HG02938 (cell line): ENCODE results near the gene NLRP8.
"Not testable (repeated sequence)": the region's sequence is repeated elsewhere in the genome, so short reads cannot be mapped to it uniquely, and the experiment has no call there.

Experiments
- ATAC-seq: cut with Tn5 transposase; IDR thresholded peaks from one replicate; pipeline ENCODE4 v1.9.1; 2021; ENCODE audit warnings: mild to moderate bottlenecking, moderate library complexity; ENCODE audit not compliant: unreplicated experiment

NLRP8 gene

DNA sequence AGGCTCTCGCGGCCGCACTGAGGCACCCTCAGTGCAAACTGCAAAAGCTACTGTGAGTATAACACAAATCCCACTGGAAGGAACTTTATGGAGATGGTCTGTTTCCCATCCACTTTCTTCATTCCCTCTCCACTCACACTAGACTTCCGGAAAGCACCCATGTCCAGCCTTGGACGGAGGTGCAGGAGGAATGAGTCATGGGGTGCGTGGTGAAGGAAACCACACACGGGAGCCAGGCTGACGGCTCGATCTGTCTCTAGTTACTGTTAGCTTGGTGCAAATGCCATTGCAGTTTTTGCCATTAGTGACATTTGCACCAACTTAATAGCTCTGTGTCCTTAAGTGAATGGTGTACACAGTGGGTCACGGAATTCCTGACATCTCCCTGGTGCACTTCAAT lies 14.6 kb downstream of the NLRP8 start:
- no peak for ATAC-seq

DNA sequence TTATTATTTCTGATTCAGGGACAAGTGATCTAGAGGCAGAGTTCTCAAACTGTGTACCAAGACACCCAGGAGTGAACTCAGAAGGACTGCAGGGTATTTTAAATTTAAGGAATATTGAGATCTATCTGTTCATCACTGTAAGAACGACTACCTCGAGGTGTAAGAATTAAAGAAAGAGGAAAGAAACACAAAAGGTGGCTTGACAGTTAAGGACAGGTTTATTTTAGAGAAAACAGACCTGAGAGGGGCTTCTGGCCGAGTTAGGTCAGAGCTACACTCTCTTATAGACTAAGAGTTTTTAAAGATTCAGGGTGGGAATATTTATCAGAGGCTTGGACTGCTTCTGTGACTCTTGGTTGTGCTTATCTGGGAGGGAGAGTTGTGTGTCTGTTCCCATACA lies 26.4 kb downstream of the NLRP8 start:
- no peak for ATAC-seq

DNA sequence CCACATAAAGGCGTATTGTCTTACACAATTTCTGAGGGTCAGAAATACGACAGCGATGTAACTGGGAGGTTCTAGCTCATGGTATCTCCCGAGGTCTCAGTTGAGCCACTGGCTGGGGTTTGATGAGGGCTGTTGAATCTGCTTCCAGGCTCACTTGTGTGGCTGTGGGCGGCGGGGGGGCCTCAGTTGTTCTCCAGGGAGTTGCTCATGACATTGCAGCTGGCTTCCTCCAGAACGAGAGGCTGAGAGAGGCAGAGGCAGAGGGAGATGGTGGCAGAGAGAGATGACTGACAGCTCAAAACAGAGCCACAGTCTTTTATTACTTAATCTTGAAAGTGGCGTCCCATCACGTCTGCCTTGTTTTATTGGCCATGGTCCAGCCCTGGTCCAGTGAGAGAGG lies 32.8 kb downstream of the NLRP8 start:
- no peak for ATAC-seq

DNA sequence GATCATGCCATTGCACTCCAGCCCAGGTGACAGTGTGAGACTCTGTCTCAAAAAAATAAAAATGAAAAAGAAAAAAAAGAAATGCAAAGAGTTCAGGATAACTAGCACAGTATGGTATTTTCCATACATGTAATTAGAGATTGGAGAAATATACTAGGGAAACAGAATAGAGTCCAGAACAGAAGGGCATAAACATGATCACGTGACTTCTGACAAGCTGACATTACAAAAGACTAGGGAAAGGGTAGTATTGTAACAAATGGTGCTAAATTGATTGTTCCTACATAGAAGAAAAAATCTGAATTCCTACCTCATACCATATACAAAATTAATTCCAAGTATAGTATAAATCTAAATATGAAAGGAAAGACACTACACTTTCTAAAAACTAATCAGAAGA lies 37.6 kb downstream of the NLRP8 start:
- no peak for ATAC-seq

DNA sequence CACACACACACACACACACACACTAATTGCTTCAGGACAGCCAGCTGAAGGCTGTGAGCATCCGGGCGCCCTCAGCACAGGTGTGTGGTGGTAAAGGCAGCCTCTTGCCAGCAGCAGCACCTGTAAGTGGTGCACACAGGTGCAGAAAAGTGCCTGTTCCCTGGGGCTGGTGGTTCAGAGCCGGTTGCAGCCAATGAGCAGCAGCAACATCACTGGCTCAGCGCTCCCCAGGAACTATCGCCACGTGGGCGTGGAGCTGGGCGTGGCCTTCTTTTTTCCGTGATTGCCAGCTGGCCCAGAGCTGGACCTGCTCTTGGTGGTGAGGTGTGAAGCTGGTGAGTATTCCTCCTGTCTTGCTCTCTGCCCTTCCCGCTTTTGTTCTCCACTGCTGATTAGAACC lies 38.9 kb downstream of the NLRP8 start, which contains the start of gene NLRP5:
Gene NLRP5 (plus strand): TSS at position 289 of the 400 bp plus-strand sequence.
- no peak for ATAC-seq

DNA sequence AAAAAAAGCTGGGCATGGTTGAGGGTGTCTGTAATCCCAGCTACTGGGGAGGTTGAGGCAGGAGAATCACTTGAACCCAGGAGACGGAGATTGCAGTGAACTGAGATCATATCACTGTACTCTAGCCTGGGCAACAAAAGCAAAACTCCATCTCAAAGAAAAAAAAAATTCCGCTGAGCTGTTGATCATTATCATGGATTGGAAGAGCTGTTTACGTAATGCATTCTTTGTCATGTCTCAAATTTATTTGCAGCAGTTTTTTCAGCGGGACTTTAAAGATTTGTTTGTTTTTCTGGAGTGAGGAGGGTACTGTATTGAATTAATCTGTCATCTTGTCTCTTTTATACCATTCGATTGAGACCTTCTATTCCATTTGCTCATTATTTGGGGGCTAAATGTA lies 43.2 kb downstream of the NLRP8 start:
- ATAC-seq, result no peak

DNA sequence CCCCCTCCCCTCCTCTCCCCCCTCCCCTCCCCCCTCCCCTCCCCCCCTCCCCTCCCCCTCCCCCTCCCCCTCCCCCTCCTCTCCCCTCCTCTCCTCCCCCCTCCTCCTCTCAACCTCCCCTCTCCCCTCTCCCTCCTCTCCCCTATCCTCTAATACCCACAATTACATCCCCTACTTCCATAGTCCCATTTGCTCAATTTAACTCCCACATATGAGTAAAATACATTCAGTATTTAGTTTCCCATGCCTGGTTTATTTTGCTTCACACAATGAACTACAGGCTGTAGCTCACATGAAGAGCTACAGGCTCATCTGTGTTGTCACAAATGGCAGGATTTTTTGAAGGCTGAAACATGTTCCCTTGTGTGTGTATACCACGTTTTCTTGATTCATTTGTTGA lies 45.9 kb downstream of the NLRP8 start:
- no peak for ATAC-seq

DNA sequence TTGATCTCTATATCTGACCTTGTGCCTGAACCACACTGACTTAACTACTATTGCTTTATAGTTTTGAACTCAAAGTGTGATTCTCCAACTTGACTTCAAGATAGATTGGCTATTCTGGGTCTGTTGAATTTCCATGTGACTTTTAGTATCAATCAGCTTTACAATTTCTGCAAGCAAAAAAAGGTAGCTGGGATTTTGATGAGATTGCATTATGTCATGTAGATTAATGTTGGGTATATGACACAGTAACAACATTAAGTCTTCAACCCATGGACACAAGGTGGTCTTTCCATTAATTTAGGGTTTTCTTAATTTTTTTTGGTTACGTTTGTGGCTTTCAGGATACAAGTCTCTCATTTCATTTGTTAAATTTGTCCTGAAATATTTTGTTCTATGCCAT lies 67.1 kb downstream of the NLRP8 start:
- ATAC-seq, result no peak

DNA sequence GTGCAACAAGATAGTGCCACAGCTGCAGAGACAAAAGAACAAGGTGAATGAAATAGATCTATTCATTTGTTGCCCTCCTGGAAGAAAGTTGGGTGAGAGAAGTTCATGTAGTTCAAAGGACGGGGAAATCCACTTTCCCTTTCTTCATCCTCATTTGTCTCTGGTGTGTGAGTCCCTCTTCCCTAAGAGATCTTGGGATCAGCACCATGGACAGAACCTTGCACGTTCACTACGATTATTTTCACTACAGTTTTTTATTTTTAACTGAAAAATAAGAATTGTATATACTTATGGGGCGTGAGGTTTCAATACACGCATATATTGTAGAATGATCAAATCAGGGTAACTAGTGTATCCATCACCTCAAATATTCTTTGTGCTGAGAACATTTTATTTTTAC lies 68.1 kb downstream of the NLRP8 start:
- no peak for ATAC-seq

DNA sequence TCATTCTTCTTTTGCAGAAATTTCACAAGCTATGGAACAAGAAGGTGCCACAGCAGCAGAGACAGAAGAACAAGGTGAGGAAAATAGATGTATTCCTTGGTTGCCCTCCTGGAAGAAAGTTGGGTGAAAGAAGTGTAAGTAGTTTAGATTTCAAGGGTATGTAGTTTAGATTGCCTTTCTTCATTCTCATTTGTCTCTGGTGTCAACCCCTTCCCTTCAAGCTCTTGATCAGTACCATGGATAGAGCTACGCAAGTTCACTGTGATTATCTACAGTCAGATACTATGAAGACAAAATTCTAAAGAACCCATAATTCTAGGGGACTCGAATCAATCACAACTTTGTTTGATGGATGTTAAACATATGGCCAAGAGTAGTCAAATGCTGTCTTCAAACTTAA lies 71.7 kb downstream of the NLRP8 start:
- not testable (repeated sequence) for ATAC-seq

DNA sequence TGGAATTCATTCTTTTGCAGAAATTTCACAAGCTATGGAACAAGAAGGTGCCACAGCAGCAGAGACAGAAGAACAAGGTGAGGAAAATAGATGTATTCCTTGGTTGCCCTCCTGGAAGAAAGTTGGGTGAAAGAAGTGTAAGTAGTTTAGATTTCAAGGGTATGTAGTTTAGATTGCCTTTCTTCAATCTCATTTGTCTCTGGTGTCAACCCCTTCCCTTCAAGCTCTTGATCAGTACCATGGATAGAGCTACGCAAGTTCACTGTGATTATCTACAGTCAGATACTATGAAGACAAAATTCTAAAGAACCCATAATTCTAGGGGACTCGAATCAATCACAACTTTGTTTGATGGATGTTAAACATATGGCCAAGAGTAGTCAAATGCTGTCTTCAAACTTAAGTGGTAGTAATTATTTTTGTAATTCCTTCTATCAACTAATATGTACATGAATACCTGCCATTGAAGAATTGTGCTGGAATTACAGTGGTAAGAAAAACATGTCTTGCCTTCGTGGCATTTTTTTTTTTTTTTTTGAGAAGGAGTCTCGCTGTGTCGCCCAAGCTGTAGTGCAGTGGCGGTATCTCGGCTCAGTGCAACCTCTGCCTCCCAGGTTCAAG lies 72.8 kb downstream of the NLRP8 start:
- ATAC-seq, result not testable (repeated sequence)

DNA sequence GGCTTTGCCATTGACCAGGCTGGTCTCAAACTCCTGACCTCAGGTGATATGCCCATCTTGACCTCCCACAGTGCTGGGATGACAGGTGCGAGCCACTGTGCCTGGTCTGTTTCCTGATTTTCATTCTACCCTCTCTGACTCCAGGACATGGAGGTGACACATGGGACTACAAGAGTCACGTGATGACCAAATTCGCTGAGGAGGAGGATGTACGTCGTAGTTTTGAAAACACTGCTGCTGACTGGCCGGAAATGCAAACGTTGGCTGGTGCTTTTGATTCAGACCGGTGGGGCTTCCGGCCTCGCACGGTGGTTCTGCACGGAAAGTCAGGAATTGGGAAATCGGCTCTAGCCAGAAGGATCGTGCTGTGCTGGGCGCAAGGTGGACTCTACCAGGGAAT lies 79.1 kb downstream of the NLRP8 start:
- no peak for ATAC-seq
